PFSK-1 (cell line): ENCODE measurements around the gene FEN1.

ENCODE experiments used
- REST ChIP-seq, 2 experiments: IDR thresholded peaks; 2 replicates each; pipeline versions ENCODE4 v1.6.1 to v1.8.0; 2011 to 2012; ENCODE audit warnings: low read depth in 2 of 2, low read length in 2 of 2, control low read depth in 1 of 2, inconsistent platforms in 1 of 2, mild to moderate bottlenecking in 1 of 2, moderate library complexity in 1 of 2; ENCODE audit not compliant: insufficient read depth in 1 of 2
- SIN3A ChIP-seq: IDR thresholded peaks from 2 replicates; pipeline ENCODE4 v1.6.1; 2012; ENCODE audit warnings: mild to moderate bottlenecking, low read length, moderate library complexity, borderline replicate concordance; ENCODE audit not compliant: insufficient read depth
- TAF1 ChIP-seq: IDR thresholded peaks from 2 replicates; pipeline ENCODE4 v1.6.1; 2012; ENCODE audit warnings: low read length, control low read depth, borderline replicate concordance; ENCODE audit not compliant: insufficient read depth

GRCh38 chr11:61775106-61775505, 17.6 kb upstream of the FEN1 start:
- TF ChIP-seq REST (IDR thresholded peaks at IDR 0.05; ENCODE audit: insufficient read depth in 1 of 2, low read depth in 2 of 2, low read length in 2 of 2) (no peak), TAF1 (no peak), SIN3A (no peak)
